ENCODE results near the gene MCF2L.

- TF ChIP-seq, protein P1, sequence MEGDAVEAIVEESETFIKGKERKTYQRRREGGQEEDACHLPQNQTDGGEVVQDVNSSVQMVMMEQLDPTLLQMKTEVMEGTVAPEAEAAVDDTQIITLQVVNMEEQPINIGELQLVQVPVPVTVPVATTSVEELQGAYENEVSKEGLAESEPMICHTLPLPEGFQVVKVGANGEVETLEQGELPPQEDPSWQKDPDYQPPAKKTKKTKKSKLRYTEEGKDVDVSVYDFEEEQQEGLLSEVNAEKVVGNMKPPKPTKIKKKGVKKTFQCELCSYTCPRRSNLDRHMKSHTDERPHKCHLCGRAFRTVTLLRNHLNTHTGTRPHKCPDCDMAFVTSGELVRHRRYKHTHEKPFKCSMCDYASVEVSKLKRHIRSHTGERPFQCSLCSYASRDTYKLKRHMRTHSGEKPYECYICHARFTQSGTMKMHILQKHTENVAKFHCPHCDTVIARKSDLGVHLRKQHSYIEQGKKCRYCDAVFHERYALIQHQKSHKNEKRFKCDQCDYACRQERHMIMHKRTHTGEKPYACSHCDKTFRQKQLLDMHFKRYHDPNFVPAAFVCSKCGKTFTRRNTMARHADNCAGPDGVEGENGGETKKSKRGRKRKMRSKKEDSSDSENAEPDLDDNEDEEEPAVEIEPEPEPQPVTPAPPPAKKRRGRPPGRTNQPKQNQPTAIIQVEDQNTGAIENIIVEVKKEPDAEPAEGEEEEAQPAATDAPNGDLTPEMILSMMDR (IDR thresholded peaks at IDR 0.05): no peak
- no peak for TF ChIP-seq EP300 (IDR thresholded peaks at IDR 0.05)
- no peak for TF ChIP-seq POLR2A (IDR thresholded peaks at IDR 0.05)
Observed at GRCh38 chr13:112996671-112997091, 27.7 kb downstream of the MCF2L start.
